Measurements from ENCODE around the gene STAB2. TPM values are rescaled to one million over a fixed set of nuclear protein-coding genes. Genes with fewer than 3 reads are reported as not detected.

STAB2 gene
- total RNA-seq, 2 experiments from 2014 or later, result not detected

DNA sequence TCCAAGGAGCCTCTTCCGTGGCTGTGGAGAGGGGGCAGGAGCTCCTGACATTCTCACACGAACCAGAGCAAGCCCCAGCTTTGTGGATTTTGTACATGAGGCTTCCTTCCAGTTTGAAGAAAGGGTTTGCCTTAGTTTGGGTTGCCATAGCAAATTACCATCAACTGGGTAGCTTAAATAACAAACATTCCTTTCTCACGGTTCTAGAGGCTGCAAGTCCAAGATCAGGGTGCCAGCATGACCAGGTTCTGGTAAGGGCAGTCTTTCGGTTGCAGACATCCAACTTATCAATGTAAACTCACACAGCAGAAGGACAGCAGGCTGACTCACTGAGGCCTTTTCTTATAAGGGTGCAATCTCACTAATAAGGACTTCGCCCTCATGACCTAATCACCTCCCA is 25.9 kb upstream of the STAB2 start:
- ATAC-seq (no peak), DNase-seq (no peak)
- no peak overlapping the region for H3K27ac Mint-ChIP-seq
- CTCF ChIA-PET, result interaction anchor here (1.0 kb wide), 1 partner anchor 71 kb away, joined by 3 read pairs; no protein-coding TSS in a partner anchor
- no peaks in the 10 kb centered on the region for H3K4me1 Mint-ChIP-seq
- no peaks in the 10 kb centered on the region for H3K36me3 Mint-ChIP-seq
- H3K27me3 Mint-ChIP-seq, result peaks cover 7% of the 10 kb centered on the region
- peaks cover 3% of the 10 kb centered on the region for H3K9me3 Mint-ChIP-seq (ENCODE audit: low read depth)
- H3K4me3 Mint-ChIP-seq, result no peak overlapping the region

GRCh38 chr12:103566398-103566797 is 20.7 kb upstream of the STAB2 start:
- DNase-seq, result no peak
- Mint-ChIP-seq H3K27me3 (peaks cover 36% of the 10 kb centered on the region), H3K27ac (no peak overlapping the region), H3K4me3 (no peak overlapping the region), H3K9me3 (ENCODE audit: low read depth) (peaks cover 8% of the 10 kb centered on the region), H3K36me3 (no peaks in the 10 kb centered on the region), H3K4me1 (no peaks in the 10 kb centered on the region)
- no peak for ATAC-seq
- CTCF ChIA-PET, result interaction anchor here (1.2 kb wide), 1 partner anchor 9 kb away, joined by 6 read pairs; no protein-coding TSS in a partner anchor

DNA sequence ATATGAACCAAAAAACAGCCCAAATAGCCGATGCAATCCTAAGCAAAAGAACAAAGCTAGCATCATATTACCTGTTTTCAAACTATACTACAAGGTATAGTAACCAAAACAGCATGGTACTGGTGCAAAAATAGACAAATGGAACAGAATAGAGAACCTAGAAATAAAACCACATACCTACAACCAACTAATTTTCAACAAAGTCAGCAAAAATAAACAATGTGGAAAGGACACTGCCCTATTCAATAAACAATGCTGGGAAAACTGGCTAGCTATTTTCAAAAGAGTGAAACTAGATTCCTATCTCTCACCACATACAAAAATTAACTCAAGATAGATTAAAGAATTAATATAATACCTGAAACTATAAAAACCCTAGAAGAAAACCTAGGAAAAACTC is 17.8 kb upstream of the STAB2 start:
- ATAC-seq, result no peak
- H3K9me3 Mint-ChIP-seq (ENCODE audit: low read depth), result peaks cover 8% of the 10 kb centered on the region
- DNase-seq, result no peak
- H3K36me3 Mint-ChIP-seq, result no peaks in the 10 kb centered on the region
- H3K27me3 Mint-ChIP-seq, result peaks cover 59% of the 10 kb centered on the region
- H3K4me3 Mint-ChIP-seq, result no peak overlapping the region
- CTCF ChIA-PET, result interaction anchor here (1.2 kb wide), 1 partner anchor 63 kb away, joined by 5 read pairs; no protein-coding TSS in a partner anchor
- no peaks in the 10 kb centered on the region for H3K4me1 Mint-ChIP-seq
- no peak overlapping the region for H3K27ac Mint-ChIP-seq

DNA sequence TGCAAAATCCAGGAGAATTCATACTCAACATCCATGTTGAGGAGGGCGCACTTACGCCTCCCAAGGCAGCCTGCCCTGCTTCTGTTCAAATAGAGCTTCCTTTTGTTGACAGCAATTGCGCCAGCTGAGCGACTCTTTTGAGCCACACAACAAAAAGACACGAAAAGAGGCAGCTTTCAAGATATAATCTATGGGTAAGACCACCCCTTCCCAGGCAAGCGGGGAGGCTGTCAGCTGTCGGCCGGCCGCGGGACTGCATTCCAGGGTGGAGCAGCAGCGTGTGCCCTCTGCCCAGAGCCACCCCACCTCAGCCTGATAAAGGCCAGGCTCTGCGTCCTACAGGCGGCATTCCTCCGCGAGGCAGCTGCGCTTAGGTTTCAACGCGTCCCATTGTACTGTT is 15.8 kb upstream of the STAB2 start:
- ATAC-seq (no peak), DNase-seq (no peak)
- CTCF ChIA-PET, result interaction anchor here (3.1 kb wide), 1 partner anchor 61 kb away, joined by 10 read pairs; no protein-coding TSS in a partner anchor
- Mint-ChIP-seq H3K4me1 (peaks cover 3% of the 10 kb centered on the region), H3K9me3 (ENCODE audit: low read depth) (peaks cover 4% of the 10 kb centered on the region), H3K27ac (no peak overlapping the region), H3K4me3 (no peak overlapping the region), H3K36me3 (no peaks in the 10 kb centered on the region), H3K27me3 (peaks cover 73% of the 10 kb centered on the region)

- H3K27me3 Mint-ChIP-seq, result peaks cover 81% of the 10 kb centered on the region
- H3K27ac Mint-ChIP-seq, result no peak overlapping the region
- DNase-seq (no peak), ATAC-seq (no peak)
- CTCF ChIA-PET, result interaction anchor here (3.1 kb wide), 1 partner anchor 60 kb away, joined by 10 read pairs; no protein-coding TSS in a partner anchor
- H3K4me1 Mint-ChIP-seq, result peaks cover 3% of the 10 kb centered on the region
- no peaks in the 10 kb centered on the region for H3K9me3 Mint-ChIP-seq (ENCODE audit: low read depth)
- no peaks in the 10 kb centered on the region for H3K36me3 Mint-ChIP-seq
- no peak overlapping the region for H3K4me3 Mint-ChIP-seq
Observed at GRCh38 chr12:103572312-103573045, 14.6 kb upstream of the STAB2 start.

GRCh38 chr12:103573185-103573584 is 13.9 kb upstream of the STAB2 start:
- H3K4me3 Mint-ChIP-seq, result no peak overlapping the region
- peaks cover 79% of the 10 kb centered on the region for H3K27me3 Mint-ChIP-seq
- H3K9me3 Mint-ChIP-seq (ENCODE audit: low read depth), result no peaks in the 10 kb centered on the region
- CTCF ChIA-PET, result interaction anchor here (3.1 kb wide), 1 partner anchor 59 kb away, joined by 10 read pairs; no protein-coding TSS in a partner anchor
- ATAC-seq, result no peak
- H3K4me1 Mint-ChIP-seq, result peaks cover 3% of the 10 kb centered on the region
- no peaks in the 10 kb centered on the region for H3K36me3 Mint-ChIP-seq
- no peak for DNase-seq
- no peak overlapping the region for H3K27ac Mint-ChIP-seq

GRCh38 chr12:103578926-103579325 is 8.1 kb upstream of the STAB2 start:
- peaks cover 50% of the 10 kb centered on the region for H3K27me3 Mint-ChIP-seq
- no peak overlapping the region for H3K4me3 Mint-ChIP-seq
- no peak for DNase-seq
- no peak for ATAC-seq
- H3K4me1 Mint-ChIP-seq, result peaks cover 3% of the 10 kb centered on the region
- H3K9me3 Mint-ChIP-seq (ENCODE audit: low read depth), result no peaks in the 10 kb centered on the region
- no peaks in the 10 kb centered on the region for H3K36me3 Mint-ChIP-seq
- H3K27ac Mint-ChIP-seq, result no peak overlapping the region
- CTCF ChIA-PET, result interaction anchor here (1.2 kb wide), 1 partner anchor 53 kb away, joined by 7 read pairs; no protein-coding TSS in a partner anchor

- no peak overlapping the region for H3K4me3 Mint-ChIP-seq
- H3K36me3 Mint-ChIP-seq, result no peaks in the 10 kb centered on the region
- no peak overlapping the region for H3K27ac Mint-ChIP-seq
- H3K9me3 Mint-ChIP-seq (ENCODE audit: low read depth), result no peaks in the 10 kb centered on the region
- DNase-seq (no peak), ATAC-seq (no peak)
- peaks cover 3% of the 10 kb centered on the region for H3K4me1 Mint-ChIP-seq
- peaks cover 50% of the 10 kb centered on the region for H3K27me3 Mint-ChIP-seq
- CTCF ChIA-PET, result interaction anchor here (1.2 kb wide), 1 partner anchor 52 kb away, joined by 7 read pairs; no protein-coding TSS in a partner anchor
Observed at GRCh38 chr12:103580026-103580425, 7.0 kb upstream of the STAB2 start.

DNA sequence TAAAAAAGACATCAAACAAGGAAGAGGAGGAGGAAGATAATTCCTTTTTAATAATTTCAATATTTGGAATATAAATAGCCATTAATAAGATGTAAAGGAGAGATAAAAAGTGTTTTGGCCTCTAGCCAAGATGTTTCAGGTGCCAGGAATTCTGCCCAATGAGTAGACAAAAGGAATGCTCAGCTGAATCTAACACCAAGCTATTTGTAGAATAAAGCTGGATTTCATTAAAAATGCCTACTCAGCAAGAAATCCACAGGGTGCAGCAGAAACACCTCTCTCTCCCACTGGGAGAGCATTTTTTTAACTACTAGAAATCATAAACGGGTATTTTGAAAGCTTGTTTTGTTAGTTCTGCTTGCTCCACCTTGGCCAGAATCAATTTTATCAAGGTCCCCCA is 4.1 kb upstream of the STAB2 start:
- H3K27ac Mint-ChIP-seq, result no peak overlapping the region
- peaks cover 30% of the 10 kb centered on the region for H3K27me3 Mint-ChIP-seq
- CTCF ChIA-PET, result no interaction called here
- DNase-seq (no peak), ATAC-seq (no peak)
- no peak overlapping the region for H3K4me3 Mint-ChIP-seq
- H3K4me1 Mint-ChIP-seq, result no peaks in the 10 kb centered on the region
- no peaks in the 10 kb centered on the region for H3K36me3 Mint-ChIP-seq
- no peaks in the 10 kb centered on the region for H3K9me3 Mint-ChIP-seq (ENCODE audit: low read depth)

DNA sequence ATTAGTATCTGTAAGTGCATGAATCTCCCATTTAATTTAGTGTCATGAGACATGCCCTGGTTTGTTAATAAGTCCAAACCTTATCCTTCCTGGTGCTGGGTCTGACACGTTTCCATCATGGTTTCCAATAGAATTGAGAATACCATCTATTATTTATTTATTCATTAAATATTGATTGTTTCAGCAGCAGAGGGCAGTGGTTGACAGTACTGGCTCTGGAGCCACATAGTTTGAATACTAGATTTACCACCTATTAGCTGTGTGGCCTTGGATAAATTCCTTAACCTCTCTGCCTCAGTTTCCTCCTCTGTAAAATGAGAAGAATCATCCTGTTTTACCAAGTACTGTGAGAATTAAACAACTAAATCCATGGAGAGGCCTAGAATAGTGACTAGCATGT is 941 bp upstream of the STAB2 start:
- H3K27me3 Mint-ChIP-seq, result peaks cover 22% of the 10 kb centered on the region
- ATAC-seq (no peak), DNase-seq (no peak)
- H3K27ac Mint-ChIP-seq, result no peak overlapping the region
- no peaks in the 10 kb centered on the region for H3K36me3 Mint-ChIP-seq
- H3K4me3 Mint-ChIP-seq, result no peak overlapping the region
- no peaks in the 10 kb centered on the region for H3K9me3 Mint-ChIP-seq (ENCODE audit: low read depth)
- H3K4me1 Mint-ChIP-seq, result no peaks in the 10 kb centered on the region
- CTCF ChIA-PET, result no interaction called here

- ATAC-seq, result no peak
- CTCF ChIA-PET, result no interaction called here
- H3K27me3 Mint-ChIP-seq, result peaks cover 31% of the 10 kb centered on the region
Observed at GRCh38 chr12:103588680-103589079, 1.6 kb downstream of the STAB2 start.

DNA sequence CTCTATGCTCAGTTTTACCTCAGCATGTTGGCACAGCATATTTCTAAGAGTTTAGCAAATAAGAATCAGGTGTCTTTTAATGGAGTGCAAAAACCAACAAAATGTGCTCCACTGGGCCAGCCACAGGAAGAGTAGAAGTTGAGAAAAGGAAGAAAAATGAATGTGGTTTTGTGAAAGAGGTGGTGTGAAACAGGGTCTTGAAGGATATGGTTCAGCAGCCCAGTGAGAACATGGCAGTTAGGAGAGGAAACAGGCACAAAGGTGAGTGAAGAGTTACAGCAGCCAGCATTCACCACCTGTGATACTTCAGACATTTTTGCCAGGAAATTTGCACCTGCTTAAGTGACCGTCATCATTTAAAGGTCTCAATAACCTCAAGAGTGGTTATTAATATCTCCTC is 2.4 kb downstream of the STAB2 start:
- no peak overlapping the region for H3K4me3 Mint-ChIP-seq
- CTCF ChIA-PET, result no interaction called here
- no peak overlapping the region for H3K27ac Mint-ChIP-seq
- peaks cover 29% of the 10 kb centered on the region for H3K27me3 Mint-ChIP-seq
- no peak for DNase-seq
- no peaks in the 10 kb centered on the region for H3K4me1 Mint-ChIP-seq
- H3K36me3 Mint-ChIP-seq, result no peaks in the 10 kb centered on the region
- no peak for ATAC-seq
- H3K9me3 Mint-ChIP-seq (ENCODE audit: low read depth), result no peaks in the 10 kb centered on the region

More at GRCh38 chr12:103588680-103589079, 1.6 kb downstream of the STAB2 start:
- no peaks in the 10 kb centered on the region for H3K9me3 Mint-ChIP-seq (ENCODE audit: low read depth)
- H3K4me3 Mint-ChIP-seq, result no peak overlapping the region
- H3K4me1 Mint-ChIP-seq, result no peaks in the 10 kb centered on the region
- no peak overlapping the region for H3K27ac Mint-ChIP-seq
- DNase-seq, result no peak
- no peaks in the 10 kb centered on the region for H3K36me3 Mint-ChIP-seq

GRCh38 chr12:103590271-103590670 is 3.2 kb downstream of the STAB2 start:
- Mint-ChIP-seq H3K4me3 (no peak overlapping the region), H3K27me3 (peaks cover 26% of the 10 kb centered on the region), H3K9me3 (ENCODE audit: low read depth) (no peaks in the 10 kb centered on the region), H3K27ac (no peak overlapping the region), H3K36me3 (no peaks in the 10 kb centered on the region), H3K4me1 (no peaks in the 10 kb centered on the region)
- ATAC-seq, result no peak
- DNase-seq, result no peak
- CTCF ChIA-PET, result no interaction called here

DNA sequence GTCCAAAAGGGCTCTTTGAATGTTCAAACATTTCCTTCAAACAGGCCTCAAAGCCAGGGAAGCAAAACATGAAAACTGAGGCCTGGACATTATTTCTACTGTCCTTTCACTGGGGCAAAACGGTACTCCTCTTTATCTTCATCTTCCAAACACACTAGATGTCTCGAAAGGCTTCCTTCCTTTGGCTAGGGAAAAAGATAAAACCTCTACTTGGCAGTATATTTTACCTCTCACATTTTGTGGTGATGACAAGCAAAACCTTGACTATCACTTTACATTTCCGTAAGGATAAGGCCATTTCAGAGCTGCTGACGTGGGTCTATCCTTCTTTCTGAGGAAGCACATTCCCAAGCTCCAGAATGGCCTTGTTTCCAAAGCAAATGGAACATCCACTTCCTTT is 9.9 kb downstream of the STAB2 start:
- Mint-ChIP-seq H3K27me3 (peaks cover 27% of the 10 kb centered on the region), H3K27ac (no peak overlapping the region), H3K4me1 (no peaks in the 10 kb centered on the region), H3K4me3 (no peak overlapping the region), H3K9me3 (ENCODE audit: low read depth) (no peaks in the 10 kb centered on the region), H3K36me3 (no peaks in the 10 kb centered on the region)
- CTCF ChIA-PET, result no interaction called here
- ATAC-seq (no peak), DNase-seq (no peak)

Data from activated CD8-positive, alpha-beta memory T cell treated with anti-CD3 and anti-CD28 coated beads, Interleukin-2, amount 10 ng/mL, durations not matched to agents 7 days and 5 days (primary cell).